ENCODE results near the gene HCFC1. TPM values are rescaled to one million over a fixed set of nuclear protein-coding genes. Genes with fewer than 3 reads are reported as not detected.

The HCFC1 gene
- total RNA-seq, 1 donor from 2014 or later = 59.7 TPM

- no peak for DNase-seq (ENCODE audit: low read depth)
- no peak for TF ChIP-seq CTCF (conservative IDR thresholded peaks at IDR 0.05; ENCODE audit: low read depth, low read length)
- no peak overlapping the region for H3K4me3 ChIP-seq (ENCODE audit: low read depth, low read length)
These were observed 10.3 kb downstream of the HCFC1 start for GRCh38 chrX:153961292-153961691.

GRCh38 chrX:153960786-153961185 is 10.8 kb downstream of the HCFC1 start:
- no peak overlapping the region for H3K4me3 ChIP-seq (ENCODE audit: low read depth, low read length)
- no peak for TF ChIP-seq CTCF (conservative IDR thresholded peaks at IDR 0.05; ENCODE audit: low read depth, low read length)
- DNase-seq (ENCODE audit: low read depth) = no peak

- DNase-seq (ENCODE audit: low read depth) = no peak
- H3K4me3 ChIP-seq (ENCODE audit: low read depth, low read length) = no peak overlapping the region
- TF ChIP-seq CTCF (conservative IDR thresholded peaks at IDR 0.05; ENCODE audit: low read depth, low read length) = no peak
These were observed 11.5 kb downstream of the HCFC1 start for GRCh38 chrX:153960077-153960476.

- TF ChIP-seq CTCF (conservative IDR thresholded peaks at IDR 0.05; ENCODE audit: low read depth, low read length) = no peak
- no peak for DNase-seq (ENCODE audit: low read depth)
These were observed 12.0 kb downstream of the HCFC1 start for GRCh38 chrX:153959649-153960048.

GRCh38 chrX:153958605-153959004 is 13.0 kb downstream of the HCFC1 start:
- DNase-seq (ENCODE audit: low read depth) = no peak
- H3K4me3 ChIP-seq (ENCODE audit: low read depth, low read length) = no peak overlapping the region
- no peak for TF ChIP-seq CTCF (conservative IDR thresholded peaks at IDR 0.05; ENCODE audit: low read depth, low read length)

More at GRCh38 chrX:153959649-153960048, 12.0 kb downstream of the HCFC1 start:
- H3K4me3 ChIP-seq (ENCODE audit: low read depth, low read length) = no peak overlapping the region

GRCh38 chrX:153957224-153957623 is 14.4 kb downstream of the HCFC1 start:
- no peak for DNase-seq (ENCODE audit: low read depth)
- TF ChIP-seq CTCF (conservative IDR thresholded peaks at IDR 0.05; ENCODE audit: low read depth, low read length) = no peak
- H3K4me3 ChIP-seq (ENCODE audit: low read depth, low read length) = no peak overlapping the region

GRCh38 chrX:153956044-153956907 is 15.3 kb downstream of the HCFC1 start:
- no peak for DNase-seq (ENCODE audit: low read depth)
- no peak overlapping the region for H3K4me3 ChIP-seq (ENCODE audit: low read depth, low read length)
- TF ChIP-seq CTCF (conservative IDR thresholded peaks at IDR 0.05; ENCODE audit: low read depth, low read length) = no peak
